Effector memory CD4-positive, alpha-beta T cell (primary cell): ENCODE results near the gene ADAMTS18.

Source experiments
- DNase-seq, 3 donors: peaks; one replicate each; pipeline ENCODE4 v3.0.0-alpha.2; 2020
- H3K27ac ChIP-seq: 2 replicates; pipeline ENCODE4 v1.7.0; 2013; ENCODE audit warnings: mild to moderate bottlenecking, low read length, moderate library complexity; ENCODE audit not compliant: insufficient read depth, poor library complexity, severe bottlenecking
- H3K27me3 ChIP-seq: replicated peaks from 2 replicates; pipeline ENCODE4 v1.7.0; 2013; ENCODE audit warnings: mild to moderate bottlenecking, low read length; ENCODE audit not compliant: insufficient read depth, control insufficient read depth, poor library complexity, severe bottlenecking
- H3K36me3 ChIP-seq: 2 replicates; pipeline ENCODE4 v1.7.0; 2013; ENCODE audit warnings: mild to moderate bottlenecking, low read length, moderate library complexity; ENCODE audit not compliant: control insufficient read depth, insufficient read depth
- H3K4me1 ChIP-seq: 2 replicates; pipeline ENCODE4 v1.7.0; 2013; ENCODE audit warnings: low read length, mild to moderate bottlenecking; ENCODE audit not compliant: control insufficient read depth, insufficient read depth, poor library complexity, severe bottlenecking
- H3K4me3 ChIP-seq: 2 replicates; pipeline ENCODE4 v1.7.0; 2013; ENCODE audit warnings: low read length, low read depth, mild to moderate bottlenecking; ENCODE audit not compliant: insufficient read depth, poor library complexity, severe bottlenecking
- H3K9me3 ChIP-seq: 2 replicates; pipeline ENCODE4 v1.7.0; 2013; ENCODE audit warnings: mild to moderate bottlenecking, low read length, moderate library complexity; ENCODE audit not compliant: control insufficient read depth

The ADAMTS18 gene

DNA sequence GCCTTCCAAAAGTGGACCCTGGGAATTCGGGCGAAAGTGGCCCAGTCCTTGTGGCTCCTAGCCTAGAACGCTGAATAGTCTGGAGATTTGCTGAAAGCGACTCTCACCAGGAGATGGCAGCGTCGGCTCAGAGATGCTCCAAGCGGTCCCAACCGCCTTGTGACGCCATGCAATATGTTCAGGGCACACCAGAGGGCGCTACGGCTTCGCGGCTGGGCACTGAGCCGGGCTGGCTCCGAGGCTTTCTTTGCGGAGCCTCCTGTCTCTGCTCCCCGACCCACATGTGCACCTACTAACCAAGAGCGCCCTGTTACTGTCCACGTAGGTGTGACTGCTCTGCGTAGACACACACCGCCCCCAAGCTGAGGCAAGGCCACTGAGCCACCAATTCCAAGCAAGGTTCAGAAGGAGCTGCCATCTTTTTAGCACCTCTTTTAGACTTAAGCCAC, 198.7 kb downstream of the ADAMTS18 start:
- peaks cover 3% of the 10 kb centered on the region for H3K4me1 ChIP-seq
- H3K27ac ChIP-seq = no peak overlapping the region
- no peaks in the 10 kb centered on the region for H3K36me3 ChIP-seq
- H3K4me3 ChIP-seq = peak overlapping the region; percentile 11
- H3K27me3 ChIP-seq = no peaks in the 10 kb centered on the region
- no peaks in the 10 kb centered on the region for H3K9me3 ChIP-seq
- DNase-seq = peak; percentile 69 to 75 (median 69)

DNA sequence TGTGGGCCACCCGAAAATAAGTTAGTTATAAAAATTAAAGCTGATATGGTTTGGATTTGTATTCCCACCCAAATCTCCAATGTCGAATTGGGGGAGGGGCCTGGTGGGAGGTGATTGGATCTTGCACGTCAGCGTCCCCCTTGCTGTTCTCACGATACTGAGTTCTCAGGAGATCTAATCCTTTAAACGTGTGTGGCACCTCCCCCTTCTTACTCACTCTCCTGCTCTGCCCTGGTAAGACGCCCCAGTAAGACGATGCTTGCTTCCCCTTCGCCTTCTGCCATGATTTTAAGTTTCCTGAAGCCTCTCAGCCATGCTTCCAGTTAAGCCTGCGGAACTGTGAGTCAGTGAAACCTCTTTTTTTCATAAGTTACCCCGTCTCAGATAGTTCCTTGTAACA, 200.2 kb downstream of the ADAMTS18 start:
- Histone ChIP-seq H3K9me3 (no peaks in the 10 kb centered on the region), H3K4me1 (peaks cover 3% of the 10 kb centered on the region), H3K4me3 (no peak overlapping the region), H3K36me3 (no peaks in the 10 kb centered on the region), H3K27me3 (no peaks in the 10 kb centered on the region), H3K27ac (no peak overlapping the region)
- no peak for DNase-seq

DNA sequence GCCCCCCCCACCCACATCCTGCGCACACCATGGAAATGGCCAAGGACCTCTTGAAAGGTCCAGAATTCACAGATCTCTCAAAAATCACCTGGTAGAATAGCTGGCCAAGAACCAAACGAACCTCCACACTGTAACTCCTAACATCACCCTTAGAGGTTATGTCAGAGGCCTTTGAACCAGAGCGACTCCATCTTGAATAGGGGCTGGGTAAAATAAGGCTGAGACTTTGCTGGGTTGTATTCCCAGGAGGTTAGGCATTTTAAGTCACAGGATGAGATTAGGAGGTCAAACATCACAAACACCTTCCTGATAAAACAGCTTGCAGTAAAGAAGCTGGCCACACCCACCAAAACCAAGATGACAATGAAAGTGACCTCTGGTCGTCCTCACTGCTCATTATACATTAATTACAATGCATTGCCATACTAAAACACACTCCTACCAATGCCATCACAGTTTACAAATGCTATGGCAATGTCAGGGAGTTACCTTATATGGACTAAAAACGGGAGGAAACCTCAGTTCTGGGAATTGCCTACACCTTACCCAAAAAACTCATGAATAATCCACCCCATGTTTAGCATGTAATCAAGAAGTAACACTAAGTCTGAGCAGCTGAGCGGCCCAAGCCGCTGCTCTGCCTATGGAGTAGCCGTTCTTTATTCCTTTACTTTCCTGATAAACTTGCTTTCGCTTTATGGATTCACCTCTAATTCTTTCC, 200.9 kb downstream of the ADAMTS18 start:
- DNase-seq = no peak
- no peaks in the 10 kb centered on the region for H3K27me3 ChIP-seq

More for the DNA sequence above, 200.9 kb downstream of the ADAMTS18 start:
- no peak overlapping the region for H3K27ac ChIP-seq
- H3K36me3 ChIP-seq = no peaks in the 10 kb centered on the region
- no peak overlapping the region for H3K4me3 ChIP-seq
- H3K9me3 ChIP-seq = no peaks in the 10 kb centered on the region
- H3K4me1 ChIP-seq = peaks cover 3% of the 10 kb centered on the region
